ENCODE measurements around the gene RTKN.

RTKN gene

DNA sequence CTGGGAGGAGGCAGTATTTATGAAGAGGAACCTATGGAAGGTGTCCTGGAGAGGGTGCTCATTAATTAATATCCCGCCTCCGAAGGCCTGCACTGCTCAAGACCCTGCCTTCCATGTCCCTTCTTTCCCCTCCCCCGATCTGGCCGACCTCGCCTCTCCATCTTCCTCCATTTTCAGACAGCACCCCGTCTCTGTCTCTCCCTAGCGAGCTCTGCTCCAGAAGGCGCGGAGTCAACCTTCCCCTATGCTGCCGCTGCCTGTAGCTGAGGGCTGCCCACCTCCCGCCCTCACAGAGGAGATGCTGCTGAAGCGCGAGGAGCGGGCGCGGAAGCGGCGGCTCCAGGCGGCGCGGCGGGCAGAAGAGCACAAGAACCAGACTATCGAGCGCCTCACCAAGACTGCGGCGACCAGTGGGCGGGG is 15.4 kb upstream of the RTKN start:
- peak; percentile 11 for ATAC-seq (ENCODE audit: insufficient read depth, low read depth)

DNA sequence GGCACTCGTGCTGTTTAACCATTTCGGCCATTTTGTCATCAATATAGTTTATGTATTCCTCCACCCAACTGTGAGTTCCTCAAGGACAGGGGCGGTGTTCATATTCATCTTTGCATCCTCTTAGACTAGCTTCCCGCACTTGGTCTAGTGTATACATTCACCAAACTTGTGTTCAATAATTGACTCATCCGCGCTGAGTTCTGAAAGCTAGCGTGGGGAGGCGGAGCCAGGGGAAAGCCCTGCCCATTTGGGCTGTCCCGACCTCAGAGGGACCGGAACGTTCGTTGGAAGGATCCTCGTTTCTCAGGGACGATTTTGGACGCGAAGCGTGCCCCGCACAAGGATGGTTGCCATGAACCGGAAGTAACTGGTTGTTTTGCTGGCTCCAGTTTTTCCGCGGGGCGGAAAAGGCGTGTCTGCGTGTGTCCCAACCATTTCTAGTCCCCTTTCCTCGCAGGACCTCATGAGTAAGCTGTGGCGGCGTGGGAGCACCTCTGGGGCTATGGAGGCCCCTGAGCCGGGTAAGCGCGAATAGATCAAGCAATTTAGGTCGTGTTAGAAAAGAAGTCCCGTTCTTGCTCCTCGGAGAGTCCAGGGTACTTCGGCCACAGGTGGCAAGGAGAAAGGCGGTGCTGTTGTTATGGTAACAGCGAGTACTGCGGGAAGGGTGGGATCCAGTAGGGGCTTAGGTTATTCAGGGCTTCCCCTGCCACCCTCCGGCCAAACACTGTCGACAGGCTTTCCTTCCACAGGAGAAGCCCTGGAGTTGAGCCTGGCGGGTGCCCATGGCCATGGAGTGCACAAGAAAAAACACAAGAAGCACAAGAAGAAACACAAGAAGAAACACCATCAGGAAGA is 13.1 kb upstream of the RTKN start, which contains the start of gene INO80B:
Gene INO80B, plus strand, starts transcription at position 434 of the 858 bp plus-strand sequence. Its CDS starts 30 bp downstream, at position 464.
- peaks cover 35% of the 10 kb centered on the region for H3K79me2 ChIP-seq (ENCODE audit: insufficient read depth, low read length)

More for the DNA sequence above, 15.4 kb upstream of the RTKN start:
- Histone ChIP-seq H3K4me2 (ENCODE audit: insufficient read depth, low read length) (peak overlapping the region; percentile 95), H3K27me3 (ENCODE audit: insufficient read depth, low read length, poor library complexity) (no peaks in the 10 kb centered on the region), H3K4me3 (ENCODE audit: low read depth in 1 of 2, low read length in 2 of 2) (peak overlapping the region; percentile 38 to 77; a peak in 3 of 4 replicates), H3K36me3 (ENCODE audit: insufficient read depth, low read length) (peaks cover 20% of the 10 kb centered on the region), H3K79me2 (ENCODE audit: insufficient read depth, low read length) (peaks cover 35% of the 10 kb centered on the region), H3K9ac (ENCODE audit: low read depth, low read length) (peak overlapping the region; percentile 78), H2AFZ (ENCODE audit: low read depth, low read length) (peak overlapping the region; percentile 63), H3K27ac (ENCODE audit: low read length) (peak overlapping the region; percentile 86), H3K9me3 (ENCODE audit: insufficient read depth, low read length, severe bottlenecking) (no peaks in the 10 kb centered on the region), H3K4me1 (ENCODE audit: insufficient read depth, low read length) (peaks cover 60% of the 10 kb centered on the region), H4K20me1 (ENCODE audit: insufficient read depth, low read length) (no peaks in the 10 kb centered on the region; the same call in 1 of the 2 replicates)
- no peak for TF ChIP-seq EZH2 (IDR thresholded peaks at IDR 0.05; ENCODE audit: borderline replicate concordance, low read depth, low read length, severe bottlenecking)
- TF ChIP-seq, protein P1, sequence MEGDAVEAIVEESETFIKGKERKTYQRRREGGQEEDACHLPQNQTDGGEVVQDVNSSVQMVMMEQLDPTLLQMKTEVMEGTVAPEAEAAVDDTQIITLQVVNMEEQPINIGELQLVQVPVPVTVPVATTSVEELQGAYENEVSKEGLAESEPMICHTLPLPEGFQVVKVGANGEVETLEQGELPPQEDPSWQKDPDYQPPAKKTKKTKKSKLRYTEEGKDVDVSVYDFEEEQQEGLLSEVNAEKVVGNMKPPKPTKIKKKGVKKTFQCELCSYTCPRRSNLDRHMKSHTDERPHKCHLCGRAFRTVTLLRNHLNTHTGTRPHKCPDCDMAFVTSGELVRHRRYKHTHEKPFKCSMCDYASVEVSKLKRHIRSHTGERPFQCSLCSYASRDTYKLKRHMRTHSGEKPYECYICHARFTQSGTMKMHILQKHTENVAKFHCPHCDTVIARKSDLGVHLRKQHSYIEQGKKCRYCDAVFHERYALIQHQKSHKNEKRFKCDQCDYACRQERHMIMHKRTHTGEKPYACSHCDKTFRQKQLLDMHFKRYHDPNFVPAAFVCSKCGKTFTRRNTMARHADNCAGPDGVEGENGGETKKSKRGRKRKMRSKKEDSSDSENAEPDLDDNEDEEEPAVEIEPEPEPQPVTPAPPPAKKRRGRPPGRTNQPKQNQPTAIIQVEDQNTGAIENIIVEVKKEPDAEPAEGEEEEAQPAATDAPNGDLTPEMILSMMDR (IDR thresholded peaks at IDR 0.05; ENCODE audit: borderline replicate concordance, extremely low read depth, low read length, poor library complexity, severe bottlenecking) = peak; percentile 1
- no peak for DNase-seq

DNA sequence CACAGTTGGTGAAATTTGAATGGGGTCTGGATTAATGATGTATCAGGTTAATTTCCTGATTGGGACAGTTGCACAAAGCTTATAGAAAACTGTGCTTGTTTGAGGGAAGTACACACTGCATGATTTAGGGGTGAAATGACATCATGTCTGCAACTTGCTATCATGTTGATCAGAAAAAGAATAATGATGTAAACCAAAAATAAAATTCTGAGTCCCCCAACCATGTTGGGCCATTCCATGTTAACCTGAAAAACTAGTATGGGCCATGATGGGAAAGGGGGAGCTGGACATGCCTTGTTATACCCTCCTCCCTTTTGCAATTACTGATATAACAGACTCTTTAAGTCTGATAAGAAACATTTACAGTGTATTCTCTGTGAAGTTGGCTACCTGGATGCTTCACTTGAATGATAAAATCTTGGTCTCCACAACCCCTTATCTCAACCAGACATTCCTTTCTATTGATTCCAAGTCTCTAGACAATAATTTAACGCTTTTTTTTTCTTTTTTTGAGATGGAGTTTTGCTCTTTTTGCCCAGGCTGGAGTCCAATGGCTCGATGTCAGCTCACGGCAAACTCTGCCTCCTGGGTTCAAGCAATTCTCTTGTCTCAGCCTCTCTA is 8.9 kb upstream of the RTKN start:
- H3K4me2 ChIP-seq (ENCODE audit: insufficient read depth, low read length) = no peak overlapping the region
- no peaks in the 10 kb centered on the region for H3K27me3 ChIP-seq (ENCODE audit: insufficient read depth, low read length, poor library complexity)
- peaks cover 32% of the 10 kb centered on the region for H3K4me1 ChIP-seq (ENCODE audit: insufficient read depth, low read length)
- H3K4me3 ChIP-seq (ENCODE audit: low read depth in 1 of 2, low read length in 2 of 2) = no peak overlapping the region
- ATAC-seq (ENCODE audit: insufficient read depth, low read depth) (no peak), DNase-seq (no peak)
- no peak overlapping the region for H3K9ac ChIP-seq (ENCODE audit: low read depth, low read length)
- H3K79me2 ChIP-seq (ENCODE audit: insufficient read depth, low read length) = peaks cover 7% of the 10 kb centered on the region
- TF ChIP-seq, protein P1 (IDR thresholded peaks at IDR 0.05; ENCODE audit: borderline replicate concordance, extremely low read depth, low read length, poor library complexity, severe bottlenecking) = no peak
- no peak for TF ChIP-seq EZH2 (IDR thresholded peaks at IDR 0.05; ENCODE audit: borderline replicate concordance, low read depth, low read length, severe bottlenecking)
- H3K27ac ChIP-seq (ENCODE audit: low read length) = no peak overlapping the region
- no peaks in the 10 kb centered on the region for H3K9me3 ChIP-seq (ENCODE audit: insufficient read depth, low read length, severe bottlenecking)
- no peaks in the 10 kb centered on the region for H3K36me3 ChIP-seq (ENCODE audit: insufficient read depth, low read length)
- no peak overlapping the region for H2AFZ ChIP-seq (ENCODE audit: low read depth, low read length)
- no peaks in the 10 kb centered on the region for H4K20me1 ChIP-seq (ENCODE audit: insufficient read depth, low read length)

More for the DNA sequence above, 13.1 kb upstream of the RTKN start, which contains the start of gene INO80B:
- ATAC-seq (ENCODE audit: insufficient read depth, low read depth) (peak; percentile 37), DNase-seq (peak; percentile 96)
- Histone ChIP-seq H3K27ac (ENCODE audit: low read length) (peak within 1 kb of the TSS; percentile 81), H3K36me3 (ENCODE audit: insufficient read depth, low read length) (peaks cover 4% of the 10 kb centered on the region; the same call in 1 of the 2 replicates), H3K4me1 (ENCODE audit: insufficient read depth, low read length) (peaks cover 62% of the 10 kb centered on the region), H3K4me2 (ENCODE audit: insufficient read depth, low read length) (peak within 1 kb of the TSS; percentile 95), H3K4me3 (ENCODE audit: low read depth in 1 of 2, low read length in 2 of 2) (peak within 1 kb of the TSS; percentile 54 to 77), H4K20me1 (ENCODE audit: insufficient read depth, low read length) (no peaks in the 10 kb centered on the region), H3K27me3 (ENCODE audit: insufficient read depth, low read length, poor library complexity) (no peaks in the 10 kb centered on the region), H3K9me3 (ENCODE audit: insufficient read depth, low read length, severe bottlenecking) (no peaks in the 10 kb centered on the region), H2AFZ (ENCODE audit: low read depth, low read length) (peak within 1 kb of the TSS; percentile 87), H3K9ac (ENCODE audit: low read depth, low read length) (peak within 1 kb of the TSS; percentile 59)
- TF ChIP-seq EZH2 (IDR thresholded peaks at IDR 0.05; ENCODE audit: borderline replicate concordance, low read depth, low read length, severe bottlenecking) = no peak
- TF ChIP-seq, protein P1 (IDR thresholded peaks at IDR 0.05; ENCODE audit: borderline replicate concordance, extremely low read depth, low read length, poor library complexity, severe bottlenecking) = no peak

Data from DND-41 (cell line).